ENCODE results near the gene MNS1.

DNA sequence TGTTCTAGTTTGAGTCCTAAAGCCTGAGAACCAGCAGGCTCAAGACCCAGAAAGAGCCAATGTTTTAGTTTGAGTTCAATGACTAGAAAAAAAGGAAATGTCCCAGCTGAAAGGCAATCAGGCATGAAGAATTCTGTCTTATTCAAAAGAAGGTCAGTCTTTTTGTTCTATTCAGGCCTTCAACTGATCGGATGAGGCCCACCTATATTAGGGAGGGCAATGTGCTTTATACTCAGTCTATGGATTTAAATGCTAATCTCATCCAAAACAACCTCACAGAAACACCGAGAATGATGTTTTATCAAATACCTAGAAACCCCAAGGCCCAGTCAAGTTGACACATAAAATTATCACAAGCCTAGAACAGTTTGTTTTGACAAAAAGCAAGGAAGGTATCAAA, 4.0 kb downstream of the MNS1 start:
- TF ChIP-seq CTCF (IDR thresholded peaks at IDR 0.05) = no peak
- no peak for TF ChIP-seq POLR2A (IDR thresholded peaks at IDR 0.05)
- TF ChIP-seq EP300 (IDR thresholded peaks at IDR 0.05) = no peak

All from ovary (tissue), 3 donors.